ENCODE results near the gene COL4A5. TPM values are rescaled to one million over a fixed set of nuclear protein-coding genes. Genes with fewer than 3 reads are reported as not detected.

Gene COL4A5
- total RNA-seq, 2 donors from 2014 or later, result 39.8 to 53.5 TPM

GRCh38 chrX:108614616-108615015 is 175.0 kb downstream of the COL4A5 start:
- no peak for ATAC-seq (ENCODE audit: insufficient number of reproducible peaks, low FRiP score, low read depth)
- Histone ChIP-seq H3K27me3 (replicated peaks; ENCODE audit: insufficient read depth) (no peaks in the 10 kb centered on the region), H3K27ac (no peak overlapping the region), H3K36me3 (no peaks in the 10 kb centered on the region), H3K4me3 (no peak overlapping the region), H3K4me1 (ENCODE audit: control insufficient read depth in 1 of 2, low read depth in 2 of 2) (no peaks in the 10 kb centered on the region), H3K9me3 (no peaks in the 10 kb centered on the region)
- TF ChIP-seq, protein P1, sequence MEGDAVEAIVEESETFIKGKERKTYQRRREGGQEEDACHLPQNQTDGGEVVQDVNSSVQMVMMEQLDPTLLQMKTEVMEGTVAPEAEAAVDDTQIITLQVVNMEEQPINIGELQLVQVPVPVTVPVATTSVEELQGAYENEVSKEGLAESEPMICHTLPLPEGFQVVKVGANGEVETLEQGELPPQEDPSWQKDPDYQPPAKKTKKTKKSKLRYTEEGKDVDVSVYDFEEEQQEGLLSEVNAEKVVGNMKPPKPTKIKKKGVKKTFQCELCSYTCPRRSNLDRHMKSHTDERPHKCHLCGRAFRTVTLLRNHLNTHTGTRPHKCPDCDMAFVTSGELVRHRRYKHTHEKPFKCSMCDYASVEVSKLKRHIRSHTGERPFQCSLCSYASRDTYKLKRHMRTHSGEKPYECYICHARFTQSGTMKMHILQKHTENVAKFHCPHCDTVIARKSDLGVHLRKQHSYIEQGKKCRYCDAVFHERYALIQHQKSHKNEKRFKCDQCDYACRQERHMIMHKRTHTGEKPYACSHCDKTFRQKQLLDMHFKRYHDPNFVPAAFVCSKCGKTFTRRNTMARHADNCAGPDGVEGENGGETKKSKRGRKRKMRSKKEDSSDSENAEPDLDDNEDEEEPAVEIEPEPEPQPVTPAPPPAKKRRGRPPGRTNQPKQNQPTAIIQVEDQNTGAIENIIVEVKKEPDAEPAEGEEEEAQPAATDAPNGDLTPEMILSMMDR (IDR thresholded peaks at IDR 0.05), result no peak
- no peak for DNase-seq (ENCODE audit: low spot score)

GRCh38 chrX:108640817-108641216 is 201.2 kb downstream of the COL4A5 start:
- Histone ChIP-seq H3K4me3 (no peak overlapping the region), H3K4me1 (ENCODE audit: control insufficient read depth in 1 of 2, low read depth in 2 of 2) (no peaks in the 10 kb centered on the region), H3K27ac (no peak overlapping the region), H3K9me3 (no peaks in the 10 kb centered on the region), H3K36me3 (no peaks in the 10 kb centered on the region), H3K27me3 (replicated peaks; ENCODE audit: insufficient read depth) (no peaks in the 10 kb centered on the region)
- TF ChIP-seq, protein P1 (IDR thresholded peaks at IDR 0.05), result no peak
- ATAC-seq (ENCODE audit: insufficient number of reproducible peaks, low FRiP score, low read depth), result no peak
- no peak for DNase-seq (ENCODE audit: low spot score)

- no peak for ATAC-seq (ENCODE audit: insufficient number of reproducible peaks, low FRiP score, low read depth)
- no peaks in the 10 kb centered on the region for H3K9me3 ChIP-seq
- H3K27me3 ChIP-seq (replicated peaks; ENCODE audit: insufficient read depth), result no peaks in the 10 kb centered on the region
Measured at GRCh38 chrX:108641589-108642272, 202.1 kb downstream of the COL4A5 start.

GRCh38 chrX:108642273-108642628 is 202.6 kb downstream of the COL4A5 start:
- Histone ChIP-seq H3K4me1 (ENCODE audit: control insufficient read depth in 1 of 2, low read depth in 2 of 2) (no peaks in the 10 kb centered on the region), H3K36me3 (no peaks in the 10 kb centered on the region), H3K27me3 (replicated peaks; ENCODE audit: insufficient read depth) (no peaks in the 10 kb centered on the region), H3K9me3 (no peaks in the 10 kb centered on the region), H3K27ac (no peak overlapping the region), H3K4me3 (no peak overlapping the region)
- ATAC-seq (ENCODE audit: insufficient number of reproducible peaks, low FRiP score, low read depth) (no peak), DNase-seq (ENCODE audit: low spot score) (no peak)
- TF ChIP-seq, protein P1 (IDR thresholded peaks at IDR 0.05), result no peak

More at GRCh38 chrX:108641589-108642272, 202.1 kb downstream of the COL4A5 start:
- Histone ChIP-seq H3K4me1 (ENCODE audit: control insufficient read depth in 1 of 2, low read depth in 2 of 2) (no peaks in the 10 kb centered on the region), H3K27ac (no peak overlapping the region), H3K4me3 (no peak overlapping the region), H3K36me3 (no peaks in the 10 kb centered on the region)
- no peak for DNase-seq (ENCODE audit: low spot score)
- TF ChIP-seq, protein P1 (IDR thresholded peaks at IDR 0.05), result no peak

GRCh38 chrX:108664701-108665100 is 225.1 kb downstream of the COL4A5 start:
- ATAC-seq (ENCODE audit: insufficient number of reproducible peaks, low FRiP score, low read depth) (no peak), DNase-seq (ENCODE audit: low spot score) (no peak)
- Histone ChIP-seq H3K27ac (no peak overlapping the region), H3K27me3 (replicated peaks; ENCODE audit: insufficient read depth) (no peaks in the 10 kb centered on the region), H3K36me3 (no peaks in the 10 kb centered on the region), H3K9me3 (no peaks in the 10 kb centered on the region), H3K4me1 (ENCODE audit: control insufficient read depth in 1 of 2, low read depth in 2 of 2) (no peaks in the 10 kb centered on the region), H3K4me3 (no peak overlapping the region)
- TF ChIP-seq, protein P1 (IDR thresholded peaks at IDR 0.05), result no peak

Measured in thoracic aorta (tissue), 2 donors.